Measurements from ENCODE around the gene MED10. TPM values are rescaled to one million over a fixed set of nuclear protein-coding genes. Genes with fewer than 3 reads are reported as not detected.

The MED10 gene
- total and polyA plus RNA-seq, 2 experiments from 2014 or later = 16.0 to 58.1 TPM

- Histone ChIP-seq H3K9me2 (ENCODE audit: insufficient read depth) (no peaks in the 10 kb centered on the region), H3K27me3 (ENCODE audit: insufficient read depth) (no peaks in the 10 kb centered on the region), H3K79me2 (replicated peaks; ENCODE audit: insufficient read depth) (no peaks in the 10 kb centered on the region), H3K27ac (ENCODE audit: low read depth) (no peak overlapping the region), H3K4me3 (no peak overlapping the region), H3F3A (replicated peaks; ENCODE audit: low read depth) (no peaks in the 10 kb centered on the region), H4K20me1 (replicated peaks; ENCODE audit: insufficient read depth) (no peaks in the 10 kb centered on the region), H3K36me3 (ENCODE audit: insufficient read depth) (no peaks in the 10 kb centered on the region), H3K4me2 (no peak overlapping the region), H3K4me1 (ENCODE audit: insufficient read depth) (no peaks in the 10 kb centered on the region), H2AFZ (peak overlapping the region; percentile 72; the same call in 1 of the 2 replicates)
- peak; percentile 35 for DNase-seq (ENCODE audit: low spot score)
- no peaks in the 10 kb centered on the region; the same call in 2 of the 3 replicates for H3K4me1 Mint-ChIP-seq
- peak; percentile 52 for ATAC-seq
- no peak overlapping the region for H3K4me3 Mint-ChIP-seq
- H3K9me3 Mint-ChIP-seq = no peaks in the 10 kb centered on the region
- peaks cover 11% of the 10 kb centered on the region for H3K27me3 Mint-ChIP-seq (ENCODE audit: insufficient read depth, low read depth, poor library complexity)
- no peaks in the 10 kb centered on the region for H3K36me3 Mint-ChIP-seq (ENCODE audit: low read depth)
- TF ChIP-seq CREB1 (CRISPR knock-in tag; IDR thresholded peaks at IDR 0.05; ENCODE audit: low read depth) (no peak), JUNB (IDR thresholded peaks at IDR 0.05; ENCODE audit: unreplicated experiment) (no peak), ZNF331 (CRISPR knock-in tag; IDR thresholded peaks at IDR 0.05; ENCODE audit: low read depth) (no peak), REST (IDR thresholded peaks at IDR 0.05; ENCODE audit: unreplicated experiment) (no peak), NANOG (IDR thresholded peaks at IDR 0.05; ENCODE audit: borderline replicate concordance) (no peak), CTCF (conservative IDR thresholded peaks at IDR 0.05; ENCODE audit: low read depth in 2 of 2) (no peak), EZH2phosphoT487 (IDR thresholded peaks at IDR 0.05; ENCODE audit: unreplicated experiment) (no peak), ZNF462 (CRISPR knock-in tag; IDR thresholded peaks at IDR 0.05) (no peak)
- H3K27ac Mint-ChIP-seq = no peak overlapping the region
Measured at GRCh38 chr5:6350277-6351090, 27.9 kb downstream of the MED10 start.
